H9 (cell line): ENCODE results near the gene ME3. TPM values are rescaled to one million over a fixed set of nuclear protein-coding genes. Genes with fewer than 3 reads are reported as not detected.

Experiments used
- DNase-seq: peaks from one replicate; pipeline ENCODE4 v3.0.0-alpha.2; 2017
- H2AFZ ChIP-seq: one replicate; pipeline ENCODE4 v1.6.1; 2013; ENCODE audit warnings: mild to moderate bottlenecking, low read length, control low read depth, moderate library complexity
- H2AK5ac ChIP-seq: 2 replicates; pipeline ENCODE4 v1.6.1; 2013; ENCODE audit warnings: low read length, control low read depth, mixed read lengths; ENCODE audit not compliant: insufficient read length
- H2BK120ac ChIP-seq: one replicate; pipeline ENCODE4 v1.6.1; 2013; ENCODE audit warnings: low read depth, mild to moderate bottlenecking, low read length, control low read depth, inconsistent platforms; ENCODE audit not compliant: poor library complexity, severe bottlenecking
- H2BK12ac ChIP-seq: 2 replicates; pipeline ENCODE4 v1.6.1; 2013; ENCODE audit warnings: low read length, control low read depth, mixed read lengths, low read depth; ENCODE audit not compliant: insufficient read length
- H2BK15ac ChIP-seq: 2 replicates; pipeline ENCODE4 v1.6.1; 2013; ENCODE audit warnings: low read depth, low read length, control low read depth
- H2BK20ac ChIP-seq: one replicate; pipeline ENCODE4 v1.6.1; 2013; ENCODE audit warnings: low read depth, mild to moderate bottlenecking, low read length, control low read depth, inconsistent platforms; ENCODE audit not compliant: poor library complexity, severe bottlenecking
- H2BK5ac ChIP-seq: 2 replicates; pipeline ENCODE4 v1.6.1; 2013; ENCODE audit warnings: low read length, control low read depth, mixed read lengths; ENCODE audit not compliant: insufficient read length
- H3K14ac ChIP-seq: 2 replicates; pipeline ENCODE4 v1.6.1; 2013; ENCODE audit warnings: low read length, control low read depth; ENCODE audit not compliant: insufficient read depth
- H3K18ac ChIP-seq: 2 replicates; pipeline ENCODE4 v1.6.1; 2013; ENCODE audit warnings: low read depth, mild to moderate bottlenecking, mixed read lengths, low read length, control low read depth; ENCODE audit not compliant: insufficient read length
- H3K23ac ChIP-seq: 2 replicates; pipeline ENCODE4 v1.6.1; 2013; ENCODE audit warnings: low read length, control low read depth, mixed read lengths, low read depth; ENCODE audit not compliant: insufficient read length
- H3K23me2 ChIP-seq: 2 replicates; pipeline ENCODE4 v1.6.1; 2013; ENCODE audit warnings: low read depth, mild to moderate bottlenecking, mixed read lengths, low read length, control low read depth; ENCODE audit not compliant: insufficient read length, poor library complexity, severe bottlenecking
- H3K27ac ChIP-seq: 2 replicates; pipeline ENCODE4 v1.5.1; 2013; ENCODE audit warnings: low read length, control low read depth, mixed read lengths, low read depth; ENCODE audit not compliant: insufficient read length
- H3K27me3 ChIP-seq: 2 replicates; pipeline ENCODE4 v1.6.1; 2013; ENCODE audit warnings: low read length, control low read depth, inconsistent platforms; ENCODE audit not compliant: insufficient read depth
- H3K4ac ChIP-seq: 2 replicates; pipeline ENCODE4 v1.6.1; 2013; ENCODE audit warnings: low read depth, mild to moderate bottlenecking, control low read depth, inconsistent platforms, low read length, moderate library complexity
- H3K4me1 ChIP-seq: 2 replicates; pipeline ENCODE4 v1.6.1; 2013; ENCODE audit warnings: low read length, control low read depth, inconsistent platforms; ENCODE audit not compliant: insufficient read depth
- H3K4me2 ChIP-seq: 2 replicates; pipeline ENCODE4 v1.6.1; 2013; ENCODE audit warnings: low read length, control low read depth, mixed read lengths; ENCODE audit not compliant: insufficient read length, insufficient read depth
- H3K56ac ChIP-seq: 2 replicates; pipeline ENCODE4 v1.6.1; 2013; ENCODE audit warnings: low read depth, mild to moderate bottlenecking, mixed read lengths, low read length, control low read depth; ENCODE audit not compliant: insufficient read length
- H3K79me1 ChIP-seq: 2 replicates; pipeline ENCODE4 v1.6.1; 2013; ENCODE audit warnings: low read depth, mild to moderate bottlenecking, moderate library complexity, low read length, control low read depth, inconsistent platforms; ENCODE audit not compliant: insufficient read depth, poor library complexity, severe bottlenecking
- H3K79me2 ChIP-seq: 2 replicates; pipeline ENCODE4 v1.6.1; 2013; ENCODE audit warnings: low read length, control low read depth, inconsistent platforms; ENCODE audit not compliant: insufficient read depth
- H3K9ac ChIP-seq: 2 replicates; pipeline ENCODE4 v1.6.1; 2013; ENCODE audit warnings: low read length, control low read depth, mixed read lengths; ENCODE audit not compliant: insufficient read length; ENCODE audit errors: extremely low read depth
- H3K9me3 ChIP-seq: one replicate; pipeline ENCODE4 v1.6.1; 2013; ENCODE audit warnings: low read depth, low read length, inconsistent platforms; ENCODE audit not compliant: control insufficient read depth
- H3T11ph ChIP-seq: one replicate; pipeline ENCODE4 v1.6.1; 2013; ENCODE audit warnings: mild to moderate bottlenecking, low read length, control low read depth, inconsistent platforms
- H4K20me1 ChIP-seq: one replicate; pipeline ENCODE4 v1.6.1; 2013; ENCODE audit not compliant: control insufficient read depth, insufficient read length, insufficient read depth
- H4K5ac ChIP-seq: 2 replicates; pipeline ENCODE4 v1.6.1; 2013; ENCODE audit warnings: low read depth, mild to moderate bottlenecking, mixed read lengths, low read length, control low read depth; ENCODE audit not compliant: insufficient read length
- H4K8ac ChIP-seq: replicated peaks from 2 replicates; pipeline ENCODE4 v1.6.1; 2013; ENCODE audit warnings: low read length, control low read depth, mixed read lengths, low read depth; ENCODE audit not compliant: insufficient read length
- H4K91ac ChIP-seq: 2 replicates; pipeline ENCODE4 v1.6.1; 2013; ENCODE audit warnings: low read depth, mild to moderate bottlenecking, moderate library complexity, mixed read lengths, low read length, control low read depth; ENCODE audit not compliant: insufficient read length
- H3K27ac Mint-ChIP-seq, 3 experiments: 2 replicates in 2 of 3; 3 replicates in 1 of 3; pipeline ENCODE4 v1.8.0; 2020 to 2021; ENCODE audit warnings: mixed read lengths in 3 of 3, mild to moderate bottlenecking in 1 of 3, moderate library complexity in 1 of 3
- H3K27me3 Mint-ChIP-seq: 2 replicates; pipeline ENCODE4 v1.8.0; 2021; ENCODE audit warnings: low read depth, mild to moderate bottlenecking, moderate library complexity, mixed read lengths
- H3K36me3 Mint-ChIP-seq, 3 experiments: 2 replicates in 2 of 3; 3 replicates in 1 of 3; pipeline ENCODE4 v1.8.0; 2020 to 2021; ENCODE audit warnings: low read depth in 3 of 3, mixed read lengths in 3 of 3; ENCODE audit not compliant: insufficient read depth in 1 of 3
- H3K4me1 Mint-ChIP-seq, 2 experiments: 2 replicates each; pipeline ENCODE4 v1.8.0; 2020; ENCODE audit warnings: mixed read lengths in 2 of 2
- H3K4me3 Mint-ChIP-seq, 2 experiments: 2 replicates in 1 of 2; 3 replicates in 1 of 2; pipeline ENCODE4 v1.8.0; 2020 to 2021; ENCODE audit warnings: mild to moderate bottlenecking in 2 of 2, mixed read lengths in 2 of 2, moderate library complexity in 1 of 2
- H3K9me3 Mint-ChIP-seq, 2 experiments: 2 replicates in 1 of 2; 3 replicates in 1 of 2; pipeline ENCODE4 v1.8.0; 2020; ENCODE audit warnings: mild to moderate bottlenecking in 2 of 2, mixed read lengths in 2 of 2, moderate library complexity in 1 of 2
- WGBS: extraction: QIAGEN DNeasy Blood & Tissue Kit; methylation state at CpG from one replicate; pipeline ENCODE4 v1.1.7; 2013; ENCODE audit warnings: missing lambda C conversion rate, low lambda C conversion rate, mixed read lengths; ENCODE audit not compliant: insufficient read length; ENCODE audit errors: extremely low coverage; 5-methylcytosine and 5-hydroxymethylcytosine counted together
- total RNA-seq: library from RNA; stranded (reverse); gene quantifications from 2 replicates; pipeline ENCODE4 v1.2.1, GENCODE V29; 2021
- TF ChIP-seq, protein P1 (sequence below): fragments of 200-600 bp; sonication (generic); conservative IDR thresholded peaks from 3 replicates; pipeline ENCODE4 v1.8.0; 2021; ENCODE audit warnings: antibody characterized with exemption, mild to moderate bottlenecking

The ME3 gene
- total RNA-seq, 1 experiment from 2014 or later: 2.8 TPM

DNA sequence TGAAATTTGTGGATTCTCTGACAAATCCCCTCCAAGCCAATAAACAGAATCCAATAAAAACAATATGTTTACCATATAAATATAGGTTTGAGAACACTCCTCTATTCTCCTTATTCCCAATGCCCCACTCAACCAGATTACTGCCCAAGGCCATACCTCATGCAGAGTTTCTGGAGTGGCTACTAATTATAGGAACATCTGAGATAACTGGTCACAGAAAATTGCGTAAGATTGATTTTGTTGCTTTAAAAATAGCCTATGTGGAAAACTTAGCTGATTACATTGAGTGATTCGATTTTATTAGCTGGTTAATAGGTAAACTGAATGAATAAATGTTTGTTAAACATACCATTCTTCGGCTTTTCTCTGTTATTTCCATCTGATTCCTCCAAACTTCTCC is 48.0 kb downstream of the ME3 start:
- Histone ChIP-seq H3K23ac (no peak overlapping the region), H3K4me1 (no peaks in the 10 kb centered on the region; the same call in 1 of the 2 replicates), H3K27me3 (no peaks in the 10 kb centered on the region), H3K23me2 (no peaks in the 10 kb centered on the region), H2AK5ac (no peak overlapping the region), H3K79me2 (no peaks in the 10 kb centered on the region), H2BK5ac (no peak overlapping the region), H3K14ac (no peak overlapping the region), H2AFZ (no peak overlapping the region), H2BK120ac (no peak overlapping the region), H2BK12ac (no peak overlapping the region), H4K5ac (no peak overlapping the region), H4K91ac (no peak overlapping the region), H3K4ac (no peak overlapping the region), H4K8ac (no peak overlapping the region), H2BK15ac (no peak overlapping the region), H3K27ac (no peak overlapping the region), H3K56ac (no peak overlapping the region), H3K9me3 (no peaks in the 10 kb centered on the region), H3K79me1 (no peaks in the 10 kb centered on the region), H4K20me1 (no peaks in the 10 kb centered on the region), H3K18ac (no peak overlapping the region), H3K9ac (no peak overlapping the region), H3K4me2 (no peak overlapping the region), H2BK20ac (no peak overlapping the region), H3T11ph (no peak overlapping the region)
- Mint-ChIP-seq H3K27me3 (no peaks in the 10 kb centered on the region; the same call in 1 of the 2 replicates), H3K36me3 (no peaks in the 10 kb centered on the region), H3K4me1 (peaks cover 10 to 14% of the 10 kb centered on the region in 2 experiments; a peak in 3 of 4 replicates), H3K4me3 (no peak overlapping the region), H3K9me3 (no peaks in the 10 kb centered on the region; a peak in 1 of 5 replicates), H3K27ac (no peak overlapping the region)
- WGBS: no CpG with 5 or more reads among the region's 3 CpGs
- TF ChIP-seq, protein P1, sequence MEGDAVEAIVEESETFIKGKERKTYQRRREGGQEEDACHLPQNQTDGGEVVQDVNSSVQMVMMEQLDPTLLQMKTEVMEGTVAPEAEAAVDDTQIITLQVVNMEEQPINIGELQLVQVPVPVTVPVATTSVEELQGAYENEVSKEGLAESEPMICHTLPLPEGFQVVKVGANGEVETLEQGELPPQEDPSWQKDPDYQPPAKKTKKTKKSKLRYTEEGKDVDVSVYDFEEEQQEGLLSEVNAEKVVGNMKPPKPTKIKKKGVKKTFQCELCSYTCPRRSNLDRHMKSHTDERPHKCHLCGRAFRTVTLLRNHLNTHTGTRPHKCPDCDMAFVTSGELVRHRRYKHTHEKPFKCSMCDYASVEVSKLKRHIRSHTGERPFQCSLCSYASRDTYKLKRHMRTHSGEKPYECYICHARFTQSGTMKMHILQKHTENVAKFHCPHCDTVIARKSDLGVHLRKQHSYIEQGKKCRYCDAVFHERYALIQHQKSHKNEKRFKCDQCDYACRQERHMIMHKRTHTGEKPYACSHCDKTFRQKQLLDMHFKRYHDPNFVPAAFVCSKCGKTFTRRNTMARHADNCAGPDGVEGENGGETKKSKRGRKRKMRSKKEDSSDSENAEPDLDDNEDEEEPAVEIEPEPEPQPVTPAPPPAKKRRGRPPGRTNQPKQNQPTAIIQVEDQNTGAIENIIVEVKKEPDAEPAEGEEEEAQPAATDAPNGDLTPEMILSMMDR: no peak
- no peak for DNase-seq
